GM12878 (cell line): ENCODE results near the gene PIEZO2.

Experiments
- CTCF ChIP-seq, 3 experiments: IDR thresholded peaks in 2 of 3; conservative IDR thresholded peaks in 1 of 3; 2 replicates each; pipeline ENCODE4 v1.5.1; 2011; ENCODE audit warnings: low read depth in 3 of 3, low read length in 3 of 3, mild to moderate bottlenecking in 3 of 3, control low read depth in 2 of 3, moderate library complexity in 2 of 3, inconsistent platforms in 1 of 3, mixed read lengths in 1 of 3; ENCODE audit not compliant: control insufficient read depth in 2 of 3, insufficient read depth in 1 of 3; ENCODE audit errors: extremely low read depth in 1 of 3
- EZH2 ChIP-seq: IDR thresholded peaks from 2 replicates; pipeline ENCODE4 v1.6.1; 2012; ENCODE audit warnings: low read depth, mild to moderate bottlenecking, control low read depth, inconsistent platforms, low read length, borderline replicate concordance; ENCODE audit not compliant: control insufficient read depth
- SMARCA5 ChIP-seq: fragments of 450-650 bp; IDR thresholded peaks from 2 replicates; pipeline ENCODE4 v1.6.1; 2017; ENCODE audit warnings: mild to moderate bottlenecking
- SP1 ChIP-seq: IDR thresholded peaks from one replicate; pipeline ENCODE4 v1.6.1; 2011; ENCODE audit warnings: low read depth, low read length
- USF2 ChIP-seq: IDR thresholded peaks from 2 replicates; pipeline ENCODE4 v1.6.1; 2011; ENCODE audit warnings: low read depth, low read length, improper control_type of control experiment, borderline replicate concordance

GRCh38 chr18:10971717-10972116 is 177.7 kb downstream of the PIEZO2 start:
- no peak for TF ChIP-seq CTCF (IDR thresholded peaks at IDR 0.05 in 2 of 3, conservative IDR thresholded peaks at IDR 0.05 in 1 of 3; ENCODE audit: control insufficient read depth in 2 of 3, extremely low read depth in 1 of 3, insufficient read depth in 1 of 3, low read depth in 3 of 3, low read length in 3 of 3)
- TF ChIP-seq EZH2: no peak
- TF ChIP-seq SMARCA5: no peak
- no peak for TF ChIP-seq SP1
- TF ChIP-seq USF2: no peak
